Hepatocyte (in vitro differentiated cells): ENCODE results near the gene SPSB3. TPM values are rescaled to one million over a fixed set of nuclear protein-coding genes. Genes with fewer than 3 reads are reported as not detected.

ENCODE experiments used
- DNase-seq: peaks from one replicate; pipeline ENCODE4 v3.0.0-alpha.2; 2016; ENCODE audit warnings: low spot score
- H2AFZ ChIP-seq: fragments of 200-600 bp; sonication (generic); 2 replicates; pipeline ENCODE4 v1.6.0; 2016; ENCODE audit warnings: antibody characterized with exemption, mild to moderate bottlenecking
- H3K27ac ChIP-seq: fragments of 200-600 bp; sonication (generic); 2 replicates; pipeline ENCODE4 v1.5.1; 2016; ENCODE audit warnings: mild to moderate bottlenecking
- H3K27me3 ChIP-seq: fragments of 200-600 bp; sonication (generic); 2 replicates; pipeline ENCODE4 v1.6.1; 2016
- H3K36me3 ChIP-seq: fragments of 200-600 bp; sonication (generic); replicated peaks from 2 replicates; pipeline ENCODE4 v1.5.1; 2016; ENCODE audit warnings: low read depth; ENCODE audit not compliant: insufficient read depth
- H3K4me1 ChIP-seq: fragments of 200-600 bp; sonication (generic); 2 replicates; pipeline ENCODE4 v1.5.1; 2016; ENCODE audit warnings: mild to moderate bottlenecking, moderate library complexity; ENCODE audit not compliant: insufficient read depth
- H3K4me2 ChIP-seq: fragments of 200-600 bp; sonication (generic); 2 replicates; pipeline ENCODE4 v1.6.0; 2016
- H3K4me3 ChIP-seq: fragments of 200-600 bp; sonication (generic); 2 replicates; pipeline ENCODE4 v1.5.1; 2016; ENCODE audit warnings: mild to moderate bottlenecking
- H3K79me2 ChIP-seq: fragments of 200-600 bp; sonication (generic); 2 replicates; pipeline ENCODE4 v1.6.0; 2017; ENCODE audit warnings: mild to moderate bottlenecking
- H3K9me2 ChIP-seq: fragments of 200-600 bp; sonication (generic); replicated peaks from 2 replicates; pipeline ENCODE4 v1.6.0; 2017; ENCODE audit warnings: mild to moderate bottlenecking; ENCODE audit not compliant: insufficient read depth
- H3K9me3 ChIP-seq: fragments of 200-600 bp; sonication (generic); 2 replicates; pipeline ENCODE4 v1.5.1; 2016; ENCODE audit warnings: low read depth, mild to moderate bottlenecking
- H4K20me1 ChIP-seq: fragments of 200-600 bp; sonication (generic); 2 replicates; pipeline ENCODE4 v1.6.0; 2016; ENCODE audit warnings: mild to moderate bottlenecking; ENCODE audit not compliant: insufficient read depth, poor library complexity, severe bottlenecking
- EZH2 ChIP-seq: fragments of 200-600 bp; sonication (generic); IDR thresholded peaks from 2 replicates; pipeline ENCODE4 v1.6.1; 2016; ENCODE audit warnings: antibody characterized with exemption, mild to moderate bottlenecking, borderline replicate concordance
- EZH2phosphoT487 ChIP-seq: fragments of 200-600 bp; sonication (generic); IDR thresholded peaks from one replicate; pipeline ENCODE4 v1.6.1; 2018; ENCODE audit warnings: antibody characterized with exemption, mild to moderate bottlenecking, low read depth, moderate library complexity; ENCODE audit not compliant: unreplicated experiment, severe bottlenecking
- WGBS: methylation state at CpG from one replicate; pipeline ENCODE4 v1.1.6; 2016; ENCODE audit warnings: low lambda C conversion rate; ENCODE audit errors: missing lambda C conversion rate; 5-methylcytosine and 5-hydroxymethylcytosine counted together
- polyA plus RNA-seq: library from polyadenylated mRNA; unstranded; fragments of >200 nt; fragmentation: Nextera tagmentation; extraction: Ambion mirVana; gene quantifications from 2 replicates; pipeline ENCODE4 v1.2.1, GENCODE V29; 2016
- total RNA-seq: library from RNA; depleted of rRNA; stranded (reverse); fragments of >200 nt; gene quantifications from 2 replicates; pipeline ENCODE4 v1.2.3, GENCODE V29; 2014
- TF ChIP-seq, protein P1 (sequence below): fragments of 200-600 bp; sonication (generic); IDR thresholded peaks from 2 replicates; pipeline ENCODE4 v1.5.1; 2016; ENCODE audit warnings: antibody characterized with exemption, mild to moderate bottlenecking; ENCODE audit not compliant: poor library complexity

SPSB3 gene
- total and polyA plus RNA-seq, 2 experiments from 2014 or later = 38.8 to 64.6 TPM

DNA sequence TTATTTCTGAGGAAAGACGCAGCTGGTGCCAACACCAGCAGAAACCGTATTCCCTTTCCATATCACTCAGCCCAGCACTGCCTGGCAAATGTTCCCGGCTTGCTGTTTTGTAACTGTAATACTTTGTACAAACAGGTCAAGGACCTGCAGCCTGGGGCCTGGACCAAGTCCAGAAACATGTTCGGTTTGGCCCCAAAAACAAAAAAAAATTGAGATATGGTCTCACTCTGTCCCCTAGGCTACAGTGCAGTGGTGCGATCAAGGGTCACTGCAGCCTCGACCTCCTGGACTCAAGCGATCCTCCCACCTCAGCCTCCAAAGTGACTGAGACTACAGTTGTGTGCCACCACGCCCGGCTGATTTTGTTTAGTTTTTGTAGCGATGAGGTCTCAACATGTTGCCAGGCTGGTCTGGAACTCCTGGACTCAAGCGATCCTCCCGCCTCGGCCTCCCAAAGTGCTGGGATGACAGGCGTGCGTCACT is 43.1 kb upstream of the SPSB3 start:
- Histone ChIP-seq H4K20me1 (no peaks in the 10 kb centered on the region), H3K9me2 (no peaks in the 10 kb centered on the region), H3K4me3 (no peak overlapping the region), H3K27ac (peak overlapping the region; percentile 62), H3K36me3 (no peaks in the 10 kb centered on the region), H2AFZ (no peak overlapping the region), H3K4me1 (peaks cover 13% of the 10 kb centered on the region), H3K27me3 (no peaks in the 10 kb centered on the region), H3K9me3 (no peaks in the 10 kb centered on the region), H3K4me2 (peak overlapping the region; percentile 95), H3K79me2 (peaks cover 60% of the 10 kb centered on the region)
- no peak for DNase-seq
- no peak for TF ChIP-seq EZH2phosphoT487
- TF ChIP-seq, protein P1, sequence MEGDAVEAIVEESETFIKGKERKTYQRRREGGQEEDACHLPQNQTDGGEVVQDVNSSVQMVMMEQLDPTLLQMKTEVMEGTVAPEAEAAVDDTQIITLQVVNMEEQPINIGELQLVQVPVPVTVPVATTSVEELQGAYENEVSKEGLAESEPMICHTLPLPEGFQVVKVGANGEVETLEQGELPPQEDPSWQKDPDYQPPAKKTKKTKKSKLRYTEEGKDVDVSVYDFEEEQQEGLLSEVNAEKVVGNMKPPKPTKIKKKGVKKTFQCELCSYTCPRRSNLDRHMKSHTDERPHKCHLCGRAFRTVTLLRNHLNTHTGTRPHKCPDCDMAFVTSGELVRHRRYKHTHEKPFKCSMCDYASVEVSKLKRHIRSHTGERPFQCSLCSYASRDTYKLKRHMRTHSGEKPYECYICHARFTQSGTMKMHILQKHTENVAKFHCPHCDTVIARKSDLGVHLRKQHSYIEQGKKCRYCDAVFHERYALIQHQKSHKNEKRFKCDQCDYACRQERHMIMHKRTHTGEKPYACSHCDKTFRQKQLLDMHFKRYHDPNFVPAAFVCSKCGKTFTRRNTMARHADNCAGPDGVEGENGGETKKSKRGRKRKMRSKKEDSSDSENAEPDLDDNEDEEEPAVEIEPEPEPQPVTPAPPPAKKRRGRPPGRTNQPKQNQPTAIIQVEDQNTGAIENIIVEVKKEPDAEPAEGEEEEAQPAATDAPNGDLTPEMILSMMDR = no peak
- TF ChIP-seq EZH2 = no peak
- 92% methylated on average over 15 of the region's 15 CpGs for WGBS

DNA sequence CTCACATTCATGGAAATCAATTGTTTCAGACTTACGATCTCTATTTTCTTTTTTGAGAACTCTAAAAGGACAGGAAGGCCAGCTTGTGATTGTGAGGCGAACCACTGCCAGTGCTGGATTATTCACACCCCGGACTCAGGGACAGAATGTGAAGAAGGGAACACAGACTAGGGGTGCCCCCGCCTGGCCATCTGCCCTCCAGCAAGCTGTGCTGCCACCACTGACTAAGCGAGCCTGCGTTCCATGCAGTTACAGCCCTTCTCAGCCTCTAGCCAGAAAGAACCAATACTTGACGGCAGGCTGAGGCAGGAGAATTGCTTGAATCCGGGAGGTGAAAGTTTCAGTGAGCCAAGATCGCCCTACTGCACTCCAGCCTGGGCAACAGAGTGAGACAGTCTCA is 41.5 kb upstream of the SPSB3 start:
- DNase-seq = peak; percentile 64
- Histone ChIP-seq H3K9me3 (no peaks in the 10 kb centered on the region), H2AFZ (no peak overlapping the region), H3K9me2 (no peaks in the 10 kb centered on the region), H3K27me3 (no peaks in the 10 kb centered on the region), H3K4me1 (peaks cover 5% of the 10 kb centered on the region), H3K36me3 (no peaks in the 10 kb centered on the region), H3K4me3 (no peak overlapping the region), H3K4me2 (no peak overlapping the region), H3K79me2 (peaks cover 48% of the 10 kb centered on the region), H4K20me1 (no peaks in the 10 kb centered on the region), H3K27ac (no peak overlapping the region)
- TF ChIP-seq, protein P1 = peak; percentile 33
- no peak for TF ChIP-seq EZH2
- no peak for TF ChIP-seq EZH2phosphoT487
- 65% methylated on average over 9 of the region's 9 CpGs for WGBS

DNA sequence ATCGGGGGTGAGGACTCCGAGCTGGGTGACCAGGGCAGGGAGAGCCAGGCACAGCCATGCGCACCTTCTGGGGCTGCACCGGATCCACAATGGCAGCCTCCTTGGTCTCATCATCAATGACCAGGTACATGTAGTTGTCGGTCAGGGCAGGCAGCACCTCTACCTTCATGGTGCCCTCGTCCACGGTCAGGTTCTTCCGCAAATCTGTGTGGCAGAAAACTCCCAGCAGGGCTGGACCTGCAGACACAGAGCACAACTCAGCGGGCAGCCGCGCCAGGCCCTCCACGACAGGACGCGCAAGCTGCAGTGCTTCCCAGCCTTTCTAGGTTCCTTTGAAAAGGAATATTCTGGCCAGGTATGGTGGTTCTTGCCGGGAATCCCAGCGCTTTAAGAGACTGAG is 40.4 kb upstream of the SPSB3 start:
- Histone ChIP-seq H3K4me2 (no peak overlapping the region), H3K27me3 (no peaks in the 10 kb centered on the region), H2AFZ (no peak overlapping the region), H3K79me2 (peaks cover 39% of the 10 kb centered on the region), H3K36me3 (no peaks in the 10 kb centered on the region), H3K9me2 (no peaks in the 10 kb centered on the region), H3K4me3 (no peak overlapping the region), H3K27ac (no peak overlapping the region), H3K9me3 (no peaks in the 10 kb centered on the region), H4K20me1 (no peaks in the 10 kb centered on the region), H3K4me1 (peaks cover 5% of the 10 kb centered on the region)
- 95% methylated on average over 16 of the region's 16 CpGs for WGBS
- DNase-seq = no peak
- TF ChIP-seq, protein P1 = no peak
- TF ChIP-seq EZH2phosphoT487 (no peak), EZH2 (no peak)
